GM23338 (cell line): Measurements from ENCODE around the gene FCHSD2. TPM values are rescaled to one million over a fixed set of nuclear protein-coding genes. Genes with fewer than 3 reads are reported as not detected.

Source experiments
- ATAC-seq: fragments of 200-7000 bp; cut with Tn5 transposase; 3 replicates; pipeline ENCODE4 v1.9.1; 2020
- DNase-seq: peaks from one replicate; pipeline ENCODE4 v3.0.0-alpha.2; 2015; ENCODE audit warnings: low spot score
- H2AFZ ChIP-seq: fragments of 200-600 bp; sonication (generic); 2 replicates; pipeline ENCODE4 v1.8.0; 2016; ENCODE audit warnings: antibody characterized with exemption, mild to moderate bottlenecking, moderate library complexity
- H3F3A ChIP-seq: fragments of 200-600 bp; sonication (generic); replicated peaks from 2 replicates; pipeline ENCODE4 v1.8.0; 2017; ENCODE audit warnings: antibody characterized with exemption, mixed run types, low read depth
- H3K27ac ChIP-seq: fragments of 200-600 bp; sonication (generic); 2 replicates; pipeline ENCODE4 v1.6.1; 2016; ENCODE audit warnings: low read depth
- H3K27me3 ChIP-seq: fragments of 200-600 bp; sonication (generic); 2 replicates; pipeline ENCODE4 v1.8.0; 2016; ENCODE audit warnings: mild to moderate bottlenecking, mixed run types, moderate library complexity; ENCODE audit not compliant: insufficient read depth
- H3K36me3 ChIP-seq: fragments of 200-600 bp; sonication (generic); 2 replicates; pipeline ENCODE4 v1.8.0; 2016; ENCODE audit warnings: mild to moderate bottlenecking; ENCODE audit not compliant: insufficient read depth
- H3K4me1 ChIP-seq: fragments of 200-600 bp; sonication (generic); 2 replicates; pipeline ENCODE4 v1.8.0; 2016; ENCODE audit warnings: mild to moderate bottlenecking, moderate library complexity; ENCODE audit not compliant: insufficient read depth
- H3K4me2 ChIP-seq: fragments of 200-600 bp; sonication (generic); 2 replicates; pipeline ENCODE4 v1.7.1; 2017; ENCODE audit warnings: mixed run types
- H3K4me3 ChIP-seq: fragments of 200-600 bp; sonication (generic); 2 replicates; pipeline ENCODE4 v1.6.1; 2016; ENCODE audit warnings: mixed run types
- H3K79me2 ChIP-seq: fragments of 200-600 bp; sonication (generic); replicated peaks from 2 replicates; pipeline ENCODE4 v1.8.0; 2017; ENCODE audit warnings: mild to moderate bottlenecking; ENCODE audit not compliant: insufficient read depth
- H3K9me2 ChIP-seq: fragments of 200-600 bp; sonication (generic); 2 replicates; pipeline ENCODE4 v1.8.0; 2017; ENCODE audit not compliant: insufficient read depth
- H4K20me1 ChIP-seq: fragments of 200-600 bp; sonication (generic); replicated peaks from 2 replicates; pipeline ENCODE4 v1.8.0; 2017; ENCODE audit warnings: mild to moderate bottlenecking; ENCODE audit not compliant: insufficient read depth
- H3K27ac Mint-ChIP-seq: 2 replicates; pipeline ENCODE4 v1.8.0; 2020; ENCODE audit warnings: inconsistent platforms, mild to moderate bottlenecking, moderate library complexity, mixed read lengths
- H3K27me3 Mint-ChIP-seq: 3 replicates; pipeline ENCODE4 v1.8.0; 2022; ENCODE audit warnings: low read depth, mild to moderate bottlenecking, moderate library complexity, mixed read lengths, inconsistent platforms; ENCODE audit not compliant: insufficient read depth, poor library complexity
- H3K36me3 Mint-ChIP-seq: 3 replicates; pipeline ENCODE4 v1.8.0; 2021; ENCODE audit warnings: low read depth, mild to moderate bottlenecking, inconsistent platforms, moderate library complexity, mixed read lengths
- H3K4me1 Mint-ChIP-seq: 3 replicates; pipeline ENCODE4 v1.8.0; 2020; ENCODE audit warnings: mild to moderate bottlenecking, inconsistent platforms, mixed read lengths
- H3K4me3 Mint-ChIP-seq: 3 replicates; pipeline ENCODE4 v1.8.0; 2021; ENCODE audit warnings: moderate library complexity, mild to moderate bottlenecking, inconsistent platforms, mixed read lengths
- H3K9me3 Mint-ChIP-seq: 3 replicates; pipeline ENCODE4 v1.8.0; 2020; ENCODE audit warnings: moderate library complexity, mild to moderate bottlenecking, inconsistent platforms, mixed read lengths
- CREB1 ChIP-seq: fragments of 250-450 bp; sonication (Bioruptor Pico); IDR thresholded peaks from 2 replicates; pipeline ENCODE4 v1.5.0; 2020; ENCODE audit warnings: low read depth, mild to moderate bottlenecking, moderate library complexity
- EZH2 ChIP-seq: fragments of 200-600 bp; sonication (generic); IDR thresholded peaks from one replicate; pipeline ENCODE4 v1.8.0; 2017; ENCODE audit warnings: antibody characterized with exemption, mild to moderate bottlenecking, low read depth; ENCODE audit not compliant: unreplicated experiment
- EZH2phosphoT487 ChIP-seq: fragments of 200-600 bp; sonication (generic); IDR thresholded peaks from one replicate; pipeline ENCODE4 v1.8.1; 2018; ENCODE audit warnings: antibody characterized with exemption; ENCODE audit not compliant: unreplicated experiment
- JUNB ChIP-seq: IDR thresholded peaks from one replicate; pipeline ENCODE4 v1.6.1; 2016; ENCODE audit warnings: antibody characterized with exemption; ENCODE audit not compliant: unreplicated experiment
- NANOG ChIP-seq: IDR thresholded peaks from 2 replicates; pipeline ENCODE4 v1.6.1; 2016; ENCODE audit warnings: antibody characterized with exemption, borderline replicate concordance
- POLR2AphosphoS5 ChIP-seq: IDR thresholded peaks from 2 replicates; pipeline ENCODE4 v1.6.1; 2016; ENCODE audit warnings: antibody characterized with exemption, low read depth
- STAT1 ChIP-seq: IDR thresholded peaks from one replicate; pipeline ENCODE4 v1.6.1; 2016; ENCODE audit warnings: antibody characterized with exemption; ENCODE audit not compliant: unreplicated experiment
- ZNF114 ChIP-seq: fragments of 250-450 bp; sonication (Bioruptor Pico); IDR thresholded peaks from 2 replicates; pipeline ENCODE4 v1.5.0; 2020; ENCODE audit warnings: mild to moderate bottlenecking, moderate library complexity
- ZNF331 ChIP-seq: fragments of 250-450 bp; sonication (Bioruptor Pico); IDR thresholded peaks from 2 replicates; pipeline ENCODE4 v1.5.0; 2020; ENCODE audit warnings: low read depth, mild to moderate bottlenecking, moderate library complexity
- polyA plus RNA-seq: library from polyadenylated mRNA; unstranded; fragments of >200 nt; fragmentation: Nextera tagmentation; extraction: Ambion mirVana; gene quantifications from 2 replicates; pipeline ENCODE4 v1.2.1, GENCODE V29; 2016
- total RNA-seq: library from RNA; depleted of rRNA; stranded (reverse); fragments of >200 nt; shearing (Covaris generic); gene quantifications from 2 replicates; pipeline ENCODE4 v1.2.3, GENCODE V29; 2014
- TF ChIP-seq, protein P1 (sequence below): fragments of 250-450 bp; sonication (Bioruptor Pico); IDR thresholded peaks from 2 replicates; pipeline ENCODE4 v1.5.0; 2020; ENCODE audit warnings: mild to moderate bottlenecking, moderate library complexity
- TF ChIP-seq, protein P2 (sequence below): IDR thresholded peaks from 2 replicates; pipeline ENCODE4 v1.6.1; 2016; ENCODE audit warnings: antibody characterized with exemption
- TF ChIP-seq, protein P3 (sequence below): IDR thresholded peaks from one replicate; pipeline ENCODE4 v1.6.1; 2018; ENCODE audit warnings: antibody characterized with exemption; ENCODE audit not compliant: unreplicated experiment
- TF ChIP-seq, protein P4 (sequence below), 2 experiments: fragments of 200-600 bp in 1 of 2; sonication (generic) in 1 of 2; conservative IDR thresholded peaks; 2 replicates each; pipeline versions ENCODE4 v1.5.1 to v1.6.1; 2016 to 2017; ENCODE audit warnings: antibody characterized with exemption in 2 of 2, low read depth in 2 of 2, mild to moderate bottlenecking in 2 of 2, moderate library complexity in 1 of 2

Gene FCHSD2
- total and polyA plus RNA-seq, 2 experiments from 2014 or later, result 3.6 to 5.2 TPM

DNA sequence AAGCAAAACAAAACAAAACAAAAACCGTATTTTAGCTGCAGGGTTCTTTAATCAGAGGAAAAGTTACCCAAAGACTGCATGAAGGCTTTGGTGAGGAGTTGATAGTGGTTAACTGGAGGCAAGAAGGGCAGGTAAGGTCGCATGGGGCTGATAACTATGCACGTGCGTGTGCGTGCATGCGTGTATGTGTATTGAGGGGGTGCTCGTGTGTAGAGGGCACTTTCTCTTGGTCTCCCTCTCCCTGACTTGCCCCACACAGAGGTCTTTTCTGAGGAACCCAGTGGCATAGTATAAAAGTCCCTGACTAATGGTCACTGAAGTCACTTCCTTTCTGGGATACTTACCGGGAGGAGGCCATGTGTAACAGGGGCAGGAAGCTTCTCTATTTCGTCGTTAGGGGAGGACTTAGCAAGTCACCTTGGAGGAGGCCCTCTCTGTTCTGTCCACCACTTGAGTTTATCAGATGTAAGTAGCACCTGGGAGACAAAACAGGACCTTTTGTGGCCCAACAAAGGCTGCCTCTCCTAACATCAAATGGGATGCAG is 20.1 kb upstream of the FCHSD2 start:
- DNase-seq (no peak), ATAC-seq (no peak)
- Mint-ChIP-seq H3K4me3 (no peak overlapping the region), H3K4me1 (peaks cover 4% of the 10 kb centered on the region; the same call in 2 of the 3 replicates), H3K27me3 (peaks cover 5% of the 10 kb centered on the region), H3K36me3 (no peaks in the 10 kb centered on the region), H3K9me3 (no peaks in the 10 kb centered on the region), H3K27ac (no peak overlapping the region; the same call in 1 of the 2 replicates)
- Histone ChIP-seq H3K36me3 (no peaks in the 10 kb centered on the region), H4K20me1 (no peaks in the 10 kb centered on the region), H3K4me3 (no peak overlapping the region), H3K4me1 (no peaks in the 10 kb centered on the region), H3K4me2 (no peak overlapping the region), H2AFZ (0 out of 2 replicates have a peak overlapping the region, but pooled peaks have one; percentile 32), H3K9me2 (0 out of 2 replicates have a peak, but pooled peaks cover 15% of the 10 kb centered on the region), H3K27ac (no peak overlapping the region), H3F3A (no peaks in the 10 kb centered on the region), H3K79me2 (no peaks in the 10 kb centered on the region), H3K27me3 (no peaks in the 10 kb centered on the region)
- TF ChIP-seq STAT1 (no peak), JUNB (no peak), NANOG (no peak), CREB1 (CRISPR knock-in tag) (no peak), ZNF114 (CRISPR knock-in tag) (no peak), ZNF331 (CRISPR knock-in tag) (no peak), EZH2phosphoT487 (no peak), EZH2 (no peak), POLR2AphosphoS5 (no peak)
- TF ChIP-seq, protein P1, sequence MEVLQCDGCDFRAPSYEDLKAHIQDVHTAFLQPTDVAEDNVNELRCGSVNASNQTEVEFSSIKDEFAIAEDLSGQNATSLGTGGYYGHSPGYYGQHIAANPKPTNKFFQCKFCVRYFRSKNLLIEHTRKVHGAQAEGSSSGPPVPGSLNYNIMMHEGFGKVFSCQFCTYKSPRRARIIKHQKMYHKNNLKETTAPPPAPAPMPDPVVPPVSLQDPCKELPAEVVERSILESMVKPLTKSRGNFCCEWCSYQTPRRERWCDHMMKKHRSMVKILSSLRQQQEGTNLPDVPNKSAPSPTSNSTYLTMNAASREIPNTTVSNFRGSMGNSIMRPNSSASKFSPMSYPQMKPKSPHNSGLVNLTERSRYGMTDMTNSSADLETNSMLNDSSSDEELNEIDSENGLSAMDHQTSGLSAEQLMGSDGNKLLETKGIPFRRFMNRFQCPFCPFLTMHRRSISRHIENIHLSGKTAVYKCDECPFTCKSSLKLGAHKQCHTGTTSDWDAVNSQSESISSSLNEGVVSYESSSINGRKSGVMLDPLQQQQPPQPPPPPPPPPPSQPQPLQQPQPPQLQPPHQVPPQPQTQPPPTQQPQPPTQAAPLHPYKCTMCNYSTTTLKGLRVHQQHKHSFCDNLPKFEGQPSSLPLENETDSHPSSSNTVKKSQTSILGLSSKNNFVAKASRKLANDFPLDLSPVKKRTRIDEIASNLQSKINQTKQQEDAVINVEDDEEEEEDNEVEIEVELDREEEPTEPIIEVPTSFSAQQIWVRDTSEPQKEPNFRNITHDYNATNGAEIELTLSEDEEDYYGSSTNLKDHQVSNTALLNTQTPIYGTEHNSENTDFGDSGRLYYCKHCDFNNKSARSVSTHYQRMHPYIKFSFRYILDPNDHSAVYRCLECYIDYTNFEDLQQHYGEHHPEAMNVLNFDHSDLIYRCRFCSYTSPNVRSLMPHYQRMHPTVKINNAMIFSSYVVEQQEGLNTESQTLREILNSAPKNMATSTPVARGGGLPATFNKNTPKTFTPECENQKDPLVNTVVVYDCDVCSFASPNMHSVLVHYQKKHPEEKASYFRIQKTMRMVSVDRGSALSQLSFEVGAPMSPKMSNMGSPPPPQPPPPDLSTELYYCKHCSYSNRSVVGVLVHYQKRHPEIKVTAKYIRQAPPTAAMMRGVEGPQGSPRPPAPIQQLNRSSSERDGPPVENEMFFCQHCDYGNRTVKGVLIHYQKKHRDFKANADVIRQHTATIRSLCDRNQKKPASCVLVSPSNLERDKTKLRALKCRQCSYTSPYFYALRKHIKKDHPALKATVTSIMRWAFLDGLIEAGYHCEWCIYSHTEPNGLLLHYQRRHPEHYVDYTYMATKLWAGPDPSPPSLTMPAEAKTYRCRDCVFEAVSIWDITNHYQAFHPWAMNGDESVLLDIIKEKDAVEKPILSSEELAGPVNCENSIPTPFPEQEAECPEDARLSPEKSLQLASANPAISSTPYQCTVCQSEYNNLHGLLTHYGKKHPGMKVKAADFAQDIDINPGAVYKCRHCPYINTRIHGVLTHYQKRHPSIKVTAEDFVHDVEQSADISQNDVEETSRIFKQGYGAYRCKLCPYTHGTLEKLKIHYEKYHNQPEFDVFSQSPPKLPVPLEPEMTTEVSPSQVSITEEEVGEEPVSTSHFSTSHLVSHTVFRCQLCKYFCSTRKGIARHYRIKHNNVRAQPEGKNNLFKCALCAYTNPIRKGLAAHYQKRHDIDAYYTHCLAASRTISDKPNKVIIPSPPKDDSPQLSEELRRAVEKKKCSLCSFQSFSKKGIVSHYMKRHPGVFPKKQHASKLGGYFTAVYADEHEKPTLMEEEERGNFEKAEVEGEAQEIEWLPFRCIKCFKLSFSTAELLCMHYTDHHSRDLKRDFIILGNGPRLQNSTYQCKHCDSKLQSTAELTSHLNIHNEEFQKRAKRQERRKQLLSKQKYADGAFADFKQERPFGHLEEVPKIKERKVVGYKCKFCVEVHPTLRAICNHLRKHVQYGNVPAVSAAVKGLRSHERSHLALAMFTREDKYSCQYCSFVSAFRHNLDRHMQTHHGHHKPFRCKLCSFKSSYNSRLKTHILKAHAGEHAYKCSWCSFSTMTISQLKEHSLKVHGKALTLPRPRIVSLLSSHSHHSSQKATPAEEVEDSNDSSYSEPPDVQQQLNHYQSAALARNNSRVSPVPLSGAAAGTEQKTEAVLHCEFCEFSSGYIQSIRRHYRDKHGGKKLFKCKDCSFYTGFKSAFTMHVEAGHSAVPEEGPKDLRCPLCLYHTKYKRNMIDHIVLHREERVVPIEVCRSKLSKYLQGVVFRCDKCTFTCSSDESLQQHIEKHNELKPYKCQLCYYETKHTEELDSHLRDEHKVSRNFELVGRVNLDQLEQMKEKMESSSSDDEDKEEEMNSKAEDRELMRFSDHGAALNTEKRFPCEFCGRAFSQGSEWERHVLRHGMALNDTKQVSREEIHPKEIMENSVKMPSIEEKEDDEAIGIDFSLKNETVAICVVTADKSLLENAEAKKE (CRISPR knock-in tag), result no peak
- TF ChIP-seq, protein P2, sequence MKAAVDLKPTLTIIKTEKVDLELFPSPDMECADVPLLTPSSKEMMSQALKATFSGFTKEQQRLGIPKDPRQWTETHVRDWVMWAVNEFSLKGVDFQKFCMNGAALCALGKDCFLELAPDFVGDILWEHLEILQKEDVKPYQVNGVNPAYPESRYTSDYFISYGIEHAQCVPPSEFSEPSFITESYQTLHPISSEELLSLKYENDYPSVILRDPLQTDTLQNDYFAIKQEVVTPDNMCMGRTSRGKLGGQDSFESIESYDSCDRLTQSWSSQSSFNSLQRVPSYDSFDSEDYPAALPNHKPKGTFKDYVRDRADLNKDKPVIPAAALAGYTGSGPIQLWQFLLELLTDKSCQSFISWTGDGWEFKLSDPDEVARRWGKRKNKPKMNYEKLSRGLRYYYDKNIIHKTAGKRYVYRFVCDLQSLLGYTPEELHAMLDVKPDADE, result no peak
- TF ChIP-seq, protein P3, sequence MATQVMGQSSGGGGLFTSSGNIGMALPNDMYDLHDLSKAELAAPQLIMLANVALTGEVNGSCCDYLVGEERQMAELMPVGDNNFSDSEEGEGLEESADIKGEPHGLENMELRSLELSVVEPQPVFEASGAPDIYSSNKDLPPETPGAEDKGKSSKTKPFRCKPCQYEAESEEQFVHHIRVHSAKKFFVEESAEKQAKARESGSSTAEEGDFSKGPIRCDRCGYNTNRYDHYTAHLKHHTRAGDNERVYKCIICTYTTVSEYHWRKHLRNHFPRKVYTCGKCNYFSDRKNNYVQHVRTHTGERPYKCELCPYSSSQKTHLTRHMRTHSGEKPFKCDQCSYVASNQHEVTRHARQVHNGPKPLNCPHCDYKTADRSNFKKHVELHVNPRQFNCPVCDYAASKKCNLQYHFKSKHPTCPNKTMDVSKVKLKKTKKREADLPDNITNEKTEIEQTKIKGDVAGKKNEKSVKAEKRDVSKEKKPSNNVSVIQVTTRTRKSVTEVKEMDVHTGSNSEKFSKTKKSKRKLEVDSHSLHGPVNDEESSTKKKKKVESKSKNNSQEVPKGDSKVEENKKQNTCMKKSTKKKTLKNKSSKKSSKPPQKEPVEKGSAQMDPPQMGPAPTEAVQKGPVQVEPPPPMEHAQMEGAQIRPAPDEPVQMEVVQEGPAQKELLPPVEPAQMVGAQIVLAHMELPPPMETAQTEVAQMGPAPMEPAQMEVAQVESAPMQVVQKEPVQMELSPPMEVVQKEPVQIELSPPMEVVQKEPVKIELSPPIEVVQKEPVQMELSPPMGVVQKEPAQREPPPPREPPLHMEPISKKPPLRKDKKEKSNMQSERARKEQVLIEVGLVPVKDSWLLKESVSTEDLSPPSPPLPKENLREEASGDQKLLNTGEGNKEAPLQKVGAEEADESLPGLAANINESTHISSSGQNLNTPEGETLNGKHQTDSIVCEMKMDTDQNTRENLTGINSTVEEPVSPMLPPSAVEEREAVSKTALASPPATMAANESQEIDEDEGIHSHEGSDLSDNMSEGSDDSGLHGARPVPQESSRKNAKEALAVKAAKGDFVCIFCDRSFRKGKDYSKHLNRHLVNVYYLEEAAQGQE, result no peak
- TF ChIP-seq, protein P4, sequence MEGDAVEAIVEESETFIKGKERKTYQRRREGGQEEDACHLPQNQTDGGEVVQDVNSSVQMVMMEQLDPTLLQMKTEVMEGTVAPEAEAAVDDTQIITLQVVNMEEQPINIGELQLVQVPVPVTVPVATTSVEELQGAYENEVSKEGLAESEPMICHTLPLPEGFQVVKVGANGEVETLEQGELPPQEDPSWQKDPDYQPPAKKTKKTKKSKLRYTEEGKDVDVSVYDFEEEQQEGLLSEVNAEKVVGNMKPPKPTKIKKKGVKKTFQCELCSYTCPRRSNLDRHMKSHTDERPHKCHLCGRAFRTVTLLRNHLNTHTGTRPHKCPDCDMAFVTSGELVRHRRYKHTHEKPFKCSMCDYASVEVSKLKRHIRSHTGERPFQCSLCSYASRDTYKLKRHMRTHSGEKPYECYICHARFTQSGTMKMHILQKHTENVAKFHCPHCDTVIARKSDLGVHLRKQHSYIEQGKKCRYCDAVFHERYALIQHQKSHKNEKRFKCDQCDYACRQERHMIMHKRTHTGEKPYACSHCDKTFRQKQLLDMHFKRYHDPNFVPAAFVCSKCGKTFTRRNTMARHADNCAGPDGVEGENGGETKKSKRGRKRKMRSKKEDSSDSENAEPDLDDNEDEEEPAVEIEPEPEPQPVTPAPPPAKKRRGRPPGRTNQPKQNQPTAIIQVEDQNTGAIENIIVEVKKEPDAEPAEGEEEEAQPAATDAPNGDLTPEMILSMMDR (conservative IDR thresholded peaks at IDR 0.05; ENCODE audit: low read depth in 2 of 2), result no peak
